K562 treated with DMSO at 1 percent for 4 hours (cell line): ENCODE measurements around the gene CALY. TPM values are rescaled to one million over a fixed set of nuclear protein-coding genes. Genes with fewer than 3 reads are reported as not detected.

Experiments
- total RNA-seq: library from RNA; unstranded; fragments of 300-600 nt; gene quantifications from 2 replicates; pipeline ENCODE4 v1.2.3, GENCODE V29; 2022; ENCODE audit not compliant: insufficient read depth

CALY gene
- not detected in 2 replicates for total RNA-seq

GRCh38 chr10:133336577-133337369, at the start of gene CALY:
Gene CALY, minus strand, starts transcription at chr10:133336896. Its CDS starts 7,907 bp downstream, at chr10:133328989.

GRCh38 chr10:133379152-133379800, 42.6 kb upstream of the CALY start, which contains the start of gene PAOX:
Gene PAOX, plus strand, starts transcription at chr10:133379262. Its CDS starts 55 bp downstream, at chr10:133379317.

GRCh38 chr10:133373174-133374090, 36.7 kb upstream of the CALY start, which contains the start of gene ECHS1:
Gene ECHS1, minus strand, starts transcription at chr10:133373354. Its CDS starts 21 bp downstream, at chr10:133373333.

GRCh38 chr10:133357285-133358161, 20.8 kb upstream of the CALY start, which contains the start of gene FUOM:
Gene FUOM, minus strand, starts transcription at chr10:133358019. Its CDS starts 12 bp downstream, at chr10:133358007.

GRCh38 chr10:133308421-133309099, 28.1 kb downstream of the CALY start, which contains the start of the genes TUBGCP2 and ZNF511:
Gene TUBGCP2, minus strand, starts transcription at chr10:133308872. Its CDS starts 5,931 bp downstream, at chr10:133302941.
Gene ZNF511, plus strand, starts transcription at chr10:133308914. Its CDS starts 30 bp downstream, at chr10:133308944.

GRCh38 chr10:133276435-133277201, 60.1 kb downstream of the CALY start, which contains the start of gene ADAM8:
Gene ADAM8, minus strand, starts transcription at chr10:133276868. Its CDS starts 51 bp downstream, at chr10:133276817.

Other genes starting within 250 kb of the CALY start
- not detected in 2 replicates for gene ADGRA1, start 249.0 kb downstream of the CALY start, total RNA-seq
- gene KNDC1, start 176.7 kb downstream of the CALY start, total RNA-seq: 0.27 TPM in 1 of 2 replicates, not detected in the other
- gene UTF1, start 106.7 kb downstream of the CALY start, total RNA-seq: not detected in 2 replicates
- gene VENTX, start 99.0 kb downstream of the CALY start, total RNA-seq: 1.4 and 2.5 TPM in 2 replicates
- 7.5 and 9.2 TPM in 2 replicates for gene ADAM8, start 60.0 kb downstream of the CALY start, total RNA-seq
- gene TUBGCP2, start 28.0 kb downstream of the CALY start, total RNA-seq: 30.2 and 31.4 TPM in 2 replicates
- gene ZNF511, start 28.0 kb downstream of the CALY start, total RNA-seq: 46.7 and 56.0 TPM in 2 replicates
- not detected in 2 replicates for gene PRAP1, start 10.5 kb upstream of the CALY start, total RNA-seq
- 23.9 and 34.4 TPM in 2 replicates for gene FUOM, start 21.1 kb upstream of the CALY start, total RNA-seq
- 78.3 and 84.1 TPM in 2 replicates for gene ECHS1, start 36.5 kb upstream of the CALY start, total RNA-seq
- 3.2 and 6.1 TPM in 2 replicates for gene PAOX, start 42.4 kb upstream of the CALY start, total RNA-seq
- gene MTG1, start 57.3 kb upstream of the CALY start, total RNA-seq: 15.8 and 20.9 TPM in 2 replicates
- gene SPRN, start 87.7 kb upstream of the CALY start, total RNA-seq: 1.0 and 2.4 TPM in 2 replicates
- gene SCART1, start 117.0 kb upstream of the CALY start, total RNA-seq: 4.3 and 5.3 TPM in 2 replicates
- 0.79 TPM in 1 of 2 replicates, not detected in the other for gene CYP2E1, start 190.5 kb upstream of the CALY start, total RNA-seq
- gene SYCE1, start 228.7 kb upstream of the CALY start, total RNA-seq: not detected in 2 replicates